Testis (tissue), 2 donors: ENCODE measurements around the gene AMPD3.

ENCODE experiments used
- CTCF ChIP-seq, 3 experiments: fragments of 450-650 bp in 2 of 3; fragments of 200-600 bp in 1 of 3; sonication (generic) in 1 of 3; IDR thresholded peaks; one replicate each; pipeline ENCODE4 v1.5.1; 2016 to 2019; ENCODE audit warnings: antibody characterized with exemption in 3 of 3, mild to moderate bottlenecking in 2 of 3, moderate library complexity in 1 of 3
- POLR2A ChIP-seq: fragments of 450-650 bp; IDR thresholded peaks from one replicate; pipeline ENCODE4 v1.6.1; 2017; ENCODE audit warnings: antibody characterized with exemption, mild to moderate bottlenecking, moderate library complexity

- no peak for TF ChIP-seq CTCF (IDR thresholded peaks at IDR 0.05)
- TF ChIP-seq POLR2A = no peak
These were observed 63.1 kb downstream of the AMPD3 start for GRCh38 chr11:10518123-10518522.
